ENCODE measurements around the gene CYP39A1.

Gene CYP39A1

GRCh38 chr6:46583721-46584120, 68.9 kb downstream of the CYP39A1 start:
- no peak for TF ChIP-seq CTCF (IDR thresholded peaks at IDR 0.05; ENCODE audit: insufficient read depth, low read length)
- TF ChIP-seq SPI1 (IDR thresholded peaks at IDR 0.05; ENCODE audit: borderline replicate concordance, low read depth): no peak
- TF ChIP-seq GABPA (IDR thresholded peaks at IDR 0.05; ENCODE audit: low read depth): no peak
- no peak for TF ChIP-seq POLR2AphosphoS5 (IDR thresholded peaks at IDR 0.05; ENCODE audit: low read depth)
- TF ChIP-seq REST (IDR thresholded peaks at IDR 0.05; ENCODE audit: insufficient replicate concordance, low read depth): no peak
- DNase-seq (ENCODE audit: low read depth in 1 of 2, low spot score in 1 of 2): no peak
- H3K27me3 ChIP-seq (ENCODE audit: insufficient read depth, poor library complexity, severe bottlenecking): peaks cover 5% of the 10 kb centered on the region
- no peak overlapping the region for H3K27ac ChIP-seq (replicated peaks)
- H3K4me3 ChIP-seq (replicated peaks; ENCODE audit: insufficient read depth, low read length): no peak overlapping the region

- H3K27me3 ChIP-seq (ENCODE audit: insufficient read depth, poor library complexity, severe bottlenecking): peaks cover 5% of the 10 kb centered on the region
- DNase-seq (ENCODE audit: low read depth in 1 of 2, low spot score in 1 of 2): no peak
- H3K4me3 ChIP-seq (replicated peaks; ENCODE audit: insufficient read depth, low read length): no peak overlapping the region
- H3K27ac ChIP-seq (replicated peaks): no peak overlapping the region
- TF ChIP-seq GABPA (IDR thresholded peaks at IDR 0.05; ENCODE audit: low read depth): no peak
- no peak for TF ChIP-seq POLR2AphosphoS5 (IDR thresholded peaks at IDR 0.05; ENCODE audit: low read depth)
- no peak for TF ChIP-seq SPI1 (IDR thresholded peaks at IDR 0.05; ENCODE audit: borderline replicate concordance, low read depth)
- TF ChIP-seq CTCF (IDR thresholded peaks at IDR 0.05; ENCODE audit: insufficient read depth, low read length): no peak
- no peak for TF ChIP-seq REST (IDR thresholded peaks at IDR 0.05; ENCODE audit: insufficient replicate concordance, low read depth)
Measured at GRCh38 chr6:46583081-46583480, 69.5 kb downstream of the CYP39A1 start.

- TF ChIP-seq GABPA (IDR thresholded peaks at IDR 0.05; ENCODE audit: low read depth) (no peak), POLR2AphosphoS5 (IDR thresholded peaks at IDR 0.05; ENCODE audit: low read depth) (no peak)
- no peak for DNase-seq (ENCODE audit: low read depth in 1 of 2, low spot score in 1 of 2)
- Histone ChIP-seq H3K4me3 (replicated peaks; ENCODE audit: insufficient read depth, low read length) (no peak overlapping the region), H3K27me3 (ENCODE audit: insufficient read depth, poor library complexity, severe bottlenecking) (peaks cover 4% of the 10 kb centered on the region), H3K27ac (replicated peaks) (no peak overlapping the region)
Measured at GRCh38 chr6:46581459-46582177, 71.0 kb downstream of the CYP39A1 start.

GRCh38 chr6:46575530-46575929, 77.1 kb downstream of the CYP39A1 start:
- no peak for DNase-seq (ENCODE audit: low read depth in 1 of 2, low spot score in 1 of 2)
- TF ChIP-seq GABPA (IDR thresholded peaks at IDR 0.05; ENCODE audit: low read depth) (no peak), POLR2AphosphoS5 (IDR thresholded peaks at IDR 0.05; ENCODE audit: low read depth) (no peak), REST (IDR thresholded peaks at IDR 0.05; ENCODE audit: insufficient replicate concordance, low read depth) (no peak), SPI1 (IDR thresholded peaks at IDR 0.05; ENCODE audit: borderline replicate concordance, low read depth) (no peak), CTCF (IDR thresholded peaks at IDR 0.05; ENCODE audit: insufficient read depth, low read length) (no peak)
- Histone ChIP-seq H3K4me3 (replicated peaks; ENCODE audit: insufficient read depth, low read length) (no peak overlapping the region), H3K27me3 (ENCODE audit: insufficient read depth, poor library complexity, severe bottlenecking) (peaks cover 3% of the 10 kb centered on the region), H3K27ac (replicated peaks) (no peak overlapping the region)

Data from HL-60 (cell line).